ENCODE results near the gene KCNAB1.

Gene KCNAB1

GRCh38 chr3:156417559-156418132 lies 297.3 kb downstream of the KCNAB1 start:
- no peak for DNase-seq

- DNase-seq = no peak
These were observed 298.1 kb downstream of the KCNAB1 start for GRCh38 chr3:156418428-156418827.

- DNase-seq = no peak
These were observed 301.2 kb downstream of the KCNAB1 start for GRCh38 chr3:156421534-156421933.

GRCh38 chr3:156424758-156425157 lies 304.4 kb downstream of the KCNAB1 start:
- DNase-seq = no peak

- no peak for DNase-seq
These were observed 305.3 kb downstream of the KCNAB1 start for GRCh38 chr3:156425651-156426050.

GRCh38 chr3:156429125-156429524 lies 308.7 kb downstream of the KCNAB1 start:
- no peak for DNase-seq

- no peak for DNase-seq
These were observed 311.2 kb downstream of the KCNAB1 start for GRCh38 chr3:156431334-156432124.

- DNase-seq = no peak
These were observed 312.2 kb downstream of the KCNAB1 start for GRCh38 chr3:156432563-156432962.

- no peak for DNase-seq
These were observed 312.8 kb downstream of the KCNAB1 start for GRCh38 chr3:156433138-156433537.

- no peak for DNase-seq
These were observed 313.5 kb downstream of the KCNAB1 start for GRCh38 chr3:156433910-156434309.

GRCh38 chr3:156434921-156435320 lies 314.5 kb downstream of the KCNAB1 start:
- no peak for DNase-seq

- no peak for DNase-seq
These were observed 322.7 kb downstream of the KCNAB1 start for GRCh38 chr3:156443079-156443478.

GRCh38 chr3:156445117-156446090 lies 325.0 kb downstream of the KCNAB1 start:
- DNase-seq = no peak

- DNase-seq = no peak
These were observed 327.9 kb downstream of the KCNAB1 start for GRCh38 chr3:156448300-156448699.

GRCh38 chr3:156449710-156450574 lies 329.6 kb downstream of the KCNAB1 start:
- no peak for DNase-seq

GRCh38 chr3:156455839-156456238 lies 335.5 kb downstream of the KCNAB1 start:
- DNase-seq = no peak

GRCh38 chr3:156456771-156457224 lies 336.4 kb downstream of the KCNAB1 start:
- DNase-seq = no peak

GRCh38 chr3:156459434-156459833 lies 339.1 kb downstream of the KCNAB1 start:
- no peak for DNase-seq

GRCh38 chr3:156460206-156460611 lies 339.8 kb downstream of the KCNAB1 start:
- DNase-seq = no peak

GRCh38 chr3:156461889-156462288 lies 341.5 kb downstream of the KCNAB1 start:
- no peak for DNase-seq

GRCh38 chr3:156463123-156463522 lies 342.7 kb downstream of the KCNAB1 start:
- DNase-seq = no peak

- DNase-seq = no peak
These were observed 344.8 kb downstream of the KCNAB1 start for GRCh38 chr3:156465194-156465593.
